Nephron (organoid): Measurements from ENCODE around the gene DEF6.
A peak's percentile ranks its signal among the peaks of the same experiment; 100 is the strongest.

Experiments used
- H3K27ac Mint-ChIP-seq, 3 experiments: 2 replicates each; pipeline ENCODE4 v1.8.0; 2020; ENCODE audit warnings: mixed read lengths in 3 of 3, mild to moderate bottlenecking in 2 of 3, moderate library complexity in 1 of 3
- H3K27me3 Mint-ChIP-seq: 2 replicates; pipeline ENCODE4 v1.8.0; 2021; ENCODE audit warnings: low read depth, mild to moderate bottlenecking, moderate library complexity, mixed read lengths
- H3K36me3 Mint-ChIP-seq: 2 replicates; pipeline ENCODE4 v1.8.0; 2020; ENCODE audit warnings: low read depth, mixed read lengths
- H3K4me1 Mint-ChIP-seq: 2 replicates; pipeline ENCODE4 v1.8.0; 2020; ENCODE audit warnings: mixed read lengths
- H3K4me3 Mint-ChIP-seq, 3 experiments: 2 replicates each; pipeline ENCODE4 v1.8.0; 2020; ENCODE audit warnings: mild to moderate bottlenecking in 3 of 3, mixed read lengths in 3 of 3, moderate library complexity in 2 of 3
- H3K9me3 Mint-ChIP-seq: 2 replicates; pipeline ENCODE4 v1.8.0; 2020; ENCODE audit warnings: mixed read lengths
- TF ChIP-seq, protein P1 (sequence below), 3 experiments: fragments of 200-600 bp; sonication (generic); IDR thresholded peaks; one replicate each; pipeline ENCODE4 v1.5.0; 2021; ENCODE audit warnings: antibody characterized with exemption in 3 of 3; ENCODE audit not compliant: unreplicated experiment in 3 of 3

The DEF6 gene

DNA sequence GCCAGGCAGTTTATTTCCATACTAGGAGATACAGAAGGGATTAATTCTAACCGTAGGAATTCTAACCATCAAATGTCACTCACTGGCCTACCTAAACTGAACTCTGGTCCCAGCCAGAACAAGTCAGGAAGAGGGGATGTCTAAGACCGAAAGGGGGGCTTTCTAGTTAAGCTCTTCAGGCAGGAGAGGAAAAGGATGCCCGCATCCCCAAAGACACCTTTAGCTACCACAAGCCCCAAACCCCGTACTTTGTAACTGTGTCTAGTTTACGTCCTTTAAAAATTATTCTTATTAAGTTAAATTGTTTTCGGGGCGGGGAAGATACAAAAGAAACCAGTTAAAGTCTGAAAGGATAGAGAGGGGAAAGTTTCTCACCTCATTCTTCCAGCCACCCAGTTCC lies 39.3 kb upstream of the DEF6 start:
- H3K27me3 Mint-ChIP-seq, result no peaks in the 10 kb centered on the region
- H3K9me3 Mint-ChIP-seq, result no peaks in the 10 kb centered on the region
- peak overlapping the region; percentile 92 to 96 (median 95) for H3K27ac Mint-ChIP-seq
- peak overlapping the region; percentile 90 to 100 (median 99) for H3K4me3 Mint-ChIP-seq
- TF ChIP-seq, protein P1, sequence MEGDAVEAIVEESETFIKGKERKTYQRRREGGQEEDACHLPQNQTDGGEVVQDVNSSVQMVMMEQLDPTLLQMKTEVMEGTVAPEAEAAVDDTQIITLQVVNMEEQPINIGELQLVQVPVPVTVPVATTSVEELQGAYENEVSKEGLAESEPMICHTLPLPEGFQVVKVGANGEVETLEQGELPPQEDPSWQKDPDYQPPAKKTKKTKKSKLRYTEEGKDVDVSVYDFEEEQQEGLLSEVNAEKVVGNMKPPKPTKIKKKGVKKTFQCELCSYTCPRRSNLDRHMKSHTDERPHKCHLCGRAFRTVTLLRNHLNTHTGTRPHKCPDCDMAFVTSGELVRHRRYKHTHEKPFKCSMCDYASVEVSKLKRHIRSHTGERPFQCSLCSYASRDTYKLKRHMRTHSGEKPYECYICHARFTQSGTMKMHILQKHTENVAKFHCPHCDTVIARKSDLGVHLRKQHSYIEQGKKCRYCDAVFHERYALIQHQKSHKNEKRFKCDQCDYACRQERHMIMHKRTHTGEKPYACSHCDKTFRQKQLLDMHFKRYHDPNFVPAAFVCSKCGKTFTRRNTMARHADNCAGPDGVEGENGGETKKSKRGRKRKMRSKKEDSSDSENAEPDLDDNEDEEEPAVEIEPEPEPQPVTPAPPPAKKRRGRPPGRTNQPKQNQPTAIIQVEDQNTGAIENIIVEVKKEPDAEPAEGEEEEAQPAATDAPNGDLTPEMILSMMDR (IDR thresholded peaks at IDR 0.05; ENCODE audit: unreplicated experiment in 3 of 3), result no peak
- peaks cover 31% of the 10 kb centered on the region for H3K4me1 Mint-ChIP-seq
- H3K36me3 Mint-ChIP-seq, result no peaks in the 10 kb centered on the region

DNA sequence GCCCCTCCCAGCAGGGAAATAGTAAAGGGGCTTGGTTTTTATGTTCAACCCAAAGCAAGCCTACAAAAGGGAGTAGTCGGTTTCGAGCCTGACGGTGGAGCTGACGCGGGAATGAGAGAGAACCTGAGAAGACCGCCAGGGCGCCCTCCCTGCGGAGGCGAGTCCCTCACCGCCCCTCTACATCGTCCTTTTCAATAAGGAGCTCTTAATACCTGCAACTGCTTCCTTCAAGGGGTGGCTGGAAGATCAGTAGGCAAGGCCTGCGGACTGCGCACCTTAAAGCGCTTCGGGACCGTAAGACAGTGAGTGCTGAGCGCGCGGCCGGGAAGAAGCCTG lies 38.8 kb upstream of the DEF6 start:
- Mint-ChIP-seq H3K4me1 (peaks cover 30% of the 10 kb centered on the region), H3K9me3 (no peaks in the 10 kb centered on the region), H3K36me3 (no peaks in the 10 kb centered on the region), H3K27me3 (no peaks in the 10 kb centered on the region), H3K27ac (peak overlapping the region; percentile 92 to 96 (median 95)), H3K4me3 (peak overlapping the region; percentile 90 to 100 (median 99))
- TF ChIP-seq, protein P1 (IDR thresholded peaks at IDR 0.05; ENCODE audit: unreplicated experiment in 3 of 3), result peak in 1 of 3 experiments; percentile 10

DNA sequence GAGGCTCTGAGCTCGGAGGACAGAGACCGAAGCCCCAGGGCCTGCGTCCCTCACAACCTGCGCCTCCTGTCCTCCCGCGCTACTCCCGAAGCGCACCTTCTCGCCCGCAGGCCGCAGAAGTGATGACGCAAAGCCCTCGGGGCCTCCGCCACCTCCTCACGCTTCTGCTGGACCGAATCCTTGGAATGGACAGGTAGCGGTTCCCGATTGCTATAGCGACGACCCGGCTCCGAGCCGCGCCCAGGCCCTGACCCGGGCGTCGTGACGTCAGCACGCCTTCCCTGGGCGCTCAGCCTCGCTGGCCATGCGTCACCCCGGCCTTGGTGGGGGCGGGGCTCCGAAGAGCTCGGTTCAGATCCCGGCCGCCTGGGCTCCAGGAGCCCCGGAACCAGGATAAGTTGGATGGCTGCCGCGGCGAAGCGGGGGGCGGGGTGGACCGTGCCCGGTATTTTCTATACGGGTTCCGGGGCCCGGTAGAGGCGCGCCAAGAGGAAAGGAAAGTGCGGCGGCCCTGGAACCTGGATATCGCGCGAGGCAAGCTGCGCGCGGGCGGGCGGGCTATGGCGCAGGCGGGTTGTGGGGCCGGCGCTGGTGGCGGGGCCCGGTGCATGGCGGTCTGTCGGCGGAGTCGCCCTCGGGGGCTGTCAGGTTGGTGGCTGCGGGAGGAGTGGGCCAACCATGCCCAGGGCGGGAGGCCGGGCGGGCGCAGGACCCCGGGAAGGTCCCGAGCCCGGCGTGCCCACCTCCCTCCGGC lies 38.2 kb upstream of the DEF6 start, which contains the start of gene ZNF76:
Gene ZNF76 (plus strand): TSS at position 542 of the 754 bp plus-strand sequence. CDS start 21,417 bp downstream, outside the sequence.
- H3K4me1 Mint-ChIP-seq, result peaks cover 34% of the 10 kb centered on the region
- no peaks in the 10 kb centered on the region for H3K9me3 Mint-ChIP-seq
- TF ChIP-seq, protein P1 (IDR thresholded peaks at IDR 0.05; ENCODE audit: unreplicated experiment in 3 of 3), result no peak
- H3K4me3 Mint-ChIP-seq, result peak within 1 kb of the TSS; percentile 90 to 100 (median 99)
- peak within 1 kb of the TSS; percentile 92 to 97 (median 96) for H3K27ac Mint-ChIP-seq
- H3K36me3 Mint-ChIP-seq, result no peaks in the 10 kb centered on the region
- no peaks in the 10 kb centered on the region for H3K27me3 Mint-ChIP-seq

DNA sequence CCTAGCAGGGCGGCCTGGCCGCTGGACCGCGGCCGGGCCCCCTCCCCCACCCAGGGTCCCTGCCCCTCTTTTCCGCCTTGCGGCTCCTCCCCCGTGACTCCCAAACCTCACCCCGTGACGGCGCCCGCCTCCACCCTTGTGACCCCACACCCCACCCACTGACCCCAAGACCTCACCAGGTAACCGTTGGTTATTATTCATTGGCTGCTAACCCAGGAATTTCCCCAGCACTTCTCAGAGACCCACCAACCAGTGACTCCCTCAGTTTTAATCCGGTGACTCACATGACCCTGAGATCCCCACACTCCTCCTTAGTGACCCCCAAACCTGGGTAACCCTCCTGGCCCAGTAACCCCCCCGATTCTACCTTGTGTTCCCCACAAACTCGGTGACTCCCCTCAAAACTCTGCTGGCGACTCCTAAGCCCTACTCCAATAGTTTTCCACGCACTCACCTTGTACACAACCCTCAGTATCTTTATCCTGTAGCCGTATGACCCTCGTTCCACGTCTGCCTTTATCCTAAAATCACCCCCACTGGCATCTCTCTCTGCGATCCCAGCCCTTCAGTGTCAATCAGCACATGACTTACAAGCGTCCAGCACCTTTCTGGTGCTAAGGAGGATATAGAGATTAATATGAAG lies 37.5 kb upstream of the DEF6 start:
- Mint-ChIP-seq H3K27ac (peak overlapping the region; percentile 92 to 97 (median 96)), H3K9me3 (no peaks in the 10 kb centered on the region), H3K27me3 (no peaks in the 10 kb centered on the region), H3K36me3 (no peaks in the 10 kb centered on the region), H3K4me3 (peak overlapping the region; percentile 90 to 98 (median 96)), H3K4me1 (peaks cover 34% of the 10 kb centered on the region)
- TF ChIP-seq, protein P1 (IDR thresholded peaks at IDR 0.05; ENCODE audit: unreplicated experiment in 3 of 3), result no peak

DNA sequence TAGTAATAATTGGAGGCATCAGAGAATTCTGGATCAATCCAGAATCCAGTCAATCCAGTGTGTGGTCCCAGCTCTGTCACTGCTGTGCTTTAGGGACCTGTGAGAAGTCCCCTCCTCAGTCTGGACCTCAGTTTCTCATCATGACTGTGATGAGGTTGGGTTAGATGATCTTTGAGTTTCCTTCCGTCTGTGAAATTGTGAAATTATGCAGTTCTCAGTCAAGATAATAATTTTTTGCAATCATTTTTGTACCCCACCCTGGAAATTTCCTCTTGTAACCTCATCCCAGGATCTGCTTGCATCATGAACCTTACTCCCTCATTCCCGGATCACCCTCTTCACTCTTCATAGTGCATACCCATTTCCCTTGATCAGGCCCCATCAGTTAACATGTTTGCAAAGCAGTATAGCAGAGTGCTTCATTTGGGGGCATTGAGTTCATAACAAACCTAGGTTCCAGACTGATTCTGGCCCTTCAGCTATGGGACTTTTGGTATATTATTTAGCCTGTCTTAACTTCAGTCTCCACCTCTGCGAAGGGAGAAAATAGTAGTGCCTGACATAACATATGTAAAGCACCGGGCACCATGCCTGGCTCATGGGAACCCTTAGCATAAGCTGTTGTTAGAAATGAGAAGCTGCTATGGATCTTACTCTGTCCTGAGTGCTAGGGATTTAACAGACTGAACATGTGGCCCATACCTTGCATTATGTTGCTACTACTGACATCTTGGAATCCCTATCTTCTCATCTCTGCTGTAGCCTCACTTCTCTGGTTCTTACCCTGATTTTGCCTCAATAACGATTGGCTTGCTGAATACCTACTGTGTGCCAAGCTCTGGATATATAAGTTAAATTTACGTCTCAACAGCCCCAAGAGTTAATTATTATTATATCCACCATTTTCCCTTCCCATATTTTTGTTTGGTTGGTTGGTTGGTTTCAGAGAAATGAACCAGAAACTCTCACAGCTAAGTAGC lies 36.7 kb upstream of the DEF6 start:
- no peaks in the 10 kb centered on the region for H3K36me3 Mint-ChIP-seq
- peak overlapping the region; percentile 92 to 97 (median 96) for H3K27ac Mint-ChIP-seq
- TF ChIP-seq, protein P1 (IDR thresholded peaks at IDR 0.05; ENCODE audit: unreplicated experiment in 3 of 3), result no peak
- peaks cover 34% of the 10 kb centered on the region for H3K4me1 Mint-ChIP-seq
- peak overlapping the region; percentile 90 to 98 (median 96) for H3K4me3 Mint-ChIP-seq
- H3K27me3 Mint-ChIP-seq, result no peaks in the 10 kb centered on the region
- no peaks in the 10 kb centered on the region for H3K9me3 Mint-ChIP-seq
